K562 (cell line): Measurements from ENCODE around the gene XPOT. TPM values are rescaled to one million over a fixed set of nuclear protein-coding genes. Genes with fewer than 3 reads are reported as not detected.
A peak's percentile ranks its signal among the peaks of the same experiment; 100 is the strongest.

Source experiments
- ATAC-seq: fragments of 200-7000 bp; cut with Tn5 transposase; 3 replicates; pipeline ENCODE4 v1.9.1; 2020; ENCODE audit warnings: moderate library complexity
- BruUV-seq: library from RNA; stranded (reverse); fragments of 400-500 nt; replicated peaks from 2 replicates; lab custom pipeline; 2021; lab: Mats Ljungman, UMichigan
- CTCF ChIA-PET: fragments of 300-600 bp; formaldehyde crosslinking; extraction: SDS; loops from one replicate; lab custom pipeline; 2021; ENCODE audit warnings: low intra/inter-chr PET ratio; lab: Yijun Ruan, JAX
- POLR2A ChIA-PET: fragments of 300-600, 350-650 bp; sonication (Branson Sonifier 250); formaldehyde crosslinking; extraction: SDS; loops from one replicate; lab custom pipeline; 2021; ENCODE audit warnings: antibody characterized with exemption, inconsistent platforms; lab: Yijun Ruan, JAX
- DNase-seq, 4 experiments: peaks; one replicate each; pipeline versions ENCODE4 v3.0.0 to v3.0.0-alpha.2; 2011 to 2018; ENCODE audit warnings: low spot score in 3 of 4, mixed read lengths in 3 of 4; ENCODE audit errors: extremely low read depth in 1 of 4
- FAIRE-seq: peaks from 2 replicates; lab custom pipeline; 2011; peaks lifted over from hg19 to GRCh38; lab: Jason Lieb, UNC
- H2AFZ ChIP-seq: 2 replicates; pipeline ENCODE4 v1.6.0; 2011; ENCODE audit warnings: low read depth, low read length, control low read depth, inconsistent platforms
- H3K27ac ChIP-seq: fragments of 200-600 bp; 3 replicates; pipeline ENCODE4 v1.8.0; 2011; ENCODE audit warnings: low read depth, mild to moderate bottlenecking, control low read depth, inconsistent platforms, low read length, moderate library complexity, mixed read lengths; ENCODE audit errors: extremely low read depth
- H3K27me3 ChIP-seq, 2 experiments: fragments of 300-600 bp in 1 of 2; 2 replicates in 1 of 2; 3 replicates in 1 of 2; pipeline versions ENCODE4 v1.6.0 to v1.8.0; 2011; ENCODE audit warnings: inconsistent platforms in 2 of 2, low read length in 2 of 2, mild to moderate bottlenecking in 1 of 2, mixed read lengths in 1 of 2, moderate library complexity in 1 of 2; ENCODE audit not compliant: control insufficient read depth in 2 of 2, insufficient read depth in 2 of 2
- H3K36me3 ChIP-seq: fragments of 300-600 bp; 3 replicates; pipeline ENCODE4 v1.8.0; 2011; ENCODE audit warnings: mild to moderate bottlenecking, low read length, inconsistent platforms; ENCODE audit not compliant: control insufficient read depth, insufficient read depth
- H3K4me1 ChIP-seq, 2 experiments: fragments of 200-600 bp in 1 of 2; replicated peaks in 1 of 2; 2 replicates in 1 of 2; 3 replicates in 1 of 2; pipeline versions ENCODE4 v1.5.1 to v1.8.0; 2011; ENCODE audit warnings: inconsistent platforms in 2 of 2, low read length in 2 of 2, mild to moderate bottlenecking in 1 of 2, mixed read lengths in 1 of 2, moderate library complexity in 1 of 2; ENCODE audit not compliant: control insufficient read depth in 2 of 2, insufficient read depth in 2 of 2
- H3K4me2 ChIP-seq: 2 replicates; pipeline ENCODE4 v1.6.1; 2011; ENCODE audit warnings: low read length, control low read depth, inconsistent platforms, mixed read lengths; ENCODE audit not compliant: insufficient read depth
- H3K4me3 ChIP-seq: fragments of 200-600 bp; sonication (generic), shearing (Covaris generic); 2 replicates; pipeline ENCODE4 v1.5.1; 2016; ENCODE audit warnings: control low read depth, inconsistent platforms
- H3K79me2 ChIP-seq: fragments of 200-600 bp; 3 replicates; pipeline ENCODE4 v1.8.0; 2011; ENCODE audit warnings: low read length, inconsistent platforms; ENCODE audit not compliant: control insufficient read depth, insufficient read depth
- H3K9ac ChIP-seq, 2 experiments: 2 replicates each; pipeline versions ENCODE4 v1.6.0 to v1.6.1; 2011; ENCODE audit warnings: low read depth in 2 of 2, low read length in 2 of 2, control low read depth in 1 of 2, inconsistent platforms in 1 of 2, mild to moderate bottlenecking in 1 of 2, mixed read lengths in 1 of 2; ENCODE audit not compliant: insufficient read depth in 1 of 2
- H3K9me1 ChIP-seq: one replicate; pipeline ENCODE4 v1.6.0; 2011; ENCODE audit warnings: inconsistent platforms, mild to moderate bottlenecking, low read length, moderate library complexity; ENCODE audit not compliant: control insufficient read depth, insufficient read depth
- H3K9me3 ChIP-seq: replicated peaks from 2 replicates; pipeline ENCODE4 v1.5.1; 2011; ENCODE audit warnings: low read depth, low read length, inconsistent platforms; ENCODE audit not compliant: control insufficient read depth, insufficient read depth
- H4K20me1 ChIP-seq: replicated peaks from 2 replicates; pipeline ENCODE4 v1.6.1; 2011; ENCODE audit warnings: low read length, inconsistent platforms, mixed read lengths; ENCODE audit not compliant: control insufficient read depth, insufficient read depth
- CREB1 ChIP-seq, 2 experiments: sonication (generic) in 1 of 2; formaldehyde crosslinking in 1 of 2; IDR thresholded peaks; 2 replicates each; pipeline versions ENCODE4 v1.6.1 to v1.8.0; 2012 to 2022; ENCODE audit warnings: inconsistent platforms in 1 of 2, mild to moderate bottlenecking in 1 of 2, missing genetic modification reagents in 1 of 2, moderate library complexity in 1 of 2
- JUND ChIP-seq, 2 experiments: IDR thresholded peaks; 2 replicates in 1 of 2; 3 replicates in 1 of 2; pipeline ENCODE4 v1.6.1; 2011; ENCODE audit warnings: borderline replicate concordance in 2 of 2, low read depth in 2 of 2, low read length in 2 of 2, improper control_type of control experiment in 1 of 2, missing biosample characterization in 1 of 2, missing genetic modification characterization in 1 of 2, missing genetic modification reagents in 1 of 2
- MAFG ChIP-seq: fragments of 450-650 bp; conservative IDR thresholded peaks from 2 replicates; pipeline ENCODE4 v1.6.1; 2016; ENCODE audit warnings: missing genetic modification characterization, missing compliant biosample characterization
- PCBP2 ChIP-seq: fragments of 200-400 bp; formaldehyde crosslinking; IDR thresholded peaks from 2 replicates; pipeline ENCODE4 v1.6.1; 2018; ENCODE audit warnings: low read length, low read depth, mild to moderate bottlenecking, moderate library complexity; ENCODE audit not compliant: poor library complexity, severe bottlenecking
- RBM15 ChIP-seq: fragments of 200-400 bp; formaldehyde crosslinking; IDR thresholded peaks from 2 replicates; pipeline ENCODE4 v1.6.1; 2018; ENCODE audit warnings: mild to moderate bottlenecking, low read length, moderate library complexity; ENCODE audit not compliant: insufficient read depth
- XRCC4 ChIP-seq: IDR thresholded peaks from one replicate; pipeline ENCODE4 v1.6.1; 2011; ENCODE audit not compliant: insufficient read depth, insufficient read length; ENCODE audit errors: extremely low read depth
- ZNF217 ChIP-seq: sonication (generic); formaldehyde crosslinking; IDR thresholded peaks from 2 replicates; pipeline ENCODE4 v1.8.0; 2022; ENCODE audit warnings: mild to moderate bottlenecking, missing genetic modification reagents
- WGBS: fragments of 100-300 bp; shearing (Covaris generic); methylation state at CpG from one replicate; pipeline ENCODE4 v1.1.6; 2016; ENCODE audit warnings: low coverage, mixed read lengths; ENCODE audit not compliant: insufficient coverage; ENCODE audit errors: missing lambda C conversion rate; 5-methylcytosine and 5-hydroxymethylcytosine counted together
- in situ Hi-C: fragments of 300-500 bp; cut with MboI; formaldehyde crosslinking; loops from 4 replicates; pipeline ENCODE4 v1.15.0; 2018; ENCODE audit warnings: inconsistent platforms, mixed read lengths
- intact Hi-C: fragments of 100-400 bp; cut with micrococcal nuclease; formaldehyde crosslinking; loops from 2 replicates; pipeline ENCODE4 v1.14.2; 2022
- polyA plus RNA-seq, 8 experiments: library from polyadenylated mRNA; depleted of rRNA in 4 of 8; stranded (reverse) in 5 of 8; unstranded in 3 of 8; fragments of >200 nt; fragmentation: Nextera tagmentation in 2 of 8; fragmentation: Illumina TruSeq in 1 of 8; extraction: Ambion mirVana in 2 of 8; extraction: Trizol in 1 of 8; gene quantifications; 2 replicates each; pipeline versions ENCODE4 v1.2.1 to v1.2.3, GENCODE V29; 2011 to 2014; ENCODE audit warnings: inconsistent platforms in 1 of 8, missing spikeins in 1 of 8
- total RNA-seq, 7 experiments: library from RNA; depleted of rRNA in 6 of 7; stranded (reverse); fragments of >200 nt in 6 of 7; fragmentation: Illumina TruSeq in 2 of 7; extraction: Trizol in 2 of 7; gene quantifications; 2 replicates each; pipeline versions ENCODE4 v1.2.1 to v1.2.3, GENCODE V29; 2011 to 2021; ENCODE audit warnings: low replicate concordance in 1 of 7
- TF ChIP-seq, protein P1 (sequence below): fragments of 450-650 bp; IDR thresholded peaks from 2 replicates; pipeline ENCODE4 v1.6.1; 2016; ENCODE audit warnings: low read depth, mild to moderate bottlenecking, moderate library complexity
- TF ChIP-seq, protein P2 (sequence below): fragments of 200-800 bp; sonication (Bioruptor generic); IDR thresholded peaks from 2 replicates; pipeline ENCODE4 v1.6.1; 2017; ENCODE audit warnings: missing genetic modification characterization, missing compliant biosample characterization
- TF ChIP-seq, protein P3 (sequence below): sonication (generic); formaldehyde crosslinking; IDR thresholded peaks from 2 replicates; pipeline ENCODE4 v1.8.0; 2022; ENCODE audit warnings: mild to moderate bottlenecking, missing genetic modification reagents
- TF ChIP-seq, protein P4 (sequence below): sonication (generic); formaldehyde crosslinking; IDR thresholded peaks from 2 replicates; pipeline ENCODE4 v1.8.0; 2022; ENCODE audit warnings: mild to moderate bottlenecking, missing genetic modification reagents

The XPOT gene
- total and polyA plus RNA-seq, 9 of the 15 experiments (the other 6 are each of a cell fraction or from before 2014, with no cell fraction given) = 26.2 to 192 (median 102) TPM

DNA sequence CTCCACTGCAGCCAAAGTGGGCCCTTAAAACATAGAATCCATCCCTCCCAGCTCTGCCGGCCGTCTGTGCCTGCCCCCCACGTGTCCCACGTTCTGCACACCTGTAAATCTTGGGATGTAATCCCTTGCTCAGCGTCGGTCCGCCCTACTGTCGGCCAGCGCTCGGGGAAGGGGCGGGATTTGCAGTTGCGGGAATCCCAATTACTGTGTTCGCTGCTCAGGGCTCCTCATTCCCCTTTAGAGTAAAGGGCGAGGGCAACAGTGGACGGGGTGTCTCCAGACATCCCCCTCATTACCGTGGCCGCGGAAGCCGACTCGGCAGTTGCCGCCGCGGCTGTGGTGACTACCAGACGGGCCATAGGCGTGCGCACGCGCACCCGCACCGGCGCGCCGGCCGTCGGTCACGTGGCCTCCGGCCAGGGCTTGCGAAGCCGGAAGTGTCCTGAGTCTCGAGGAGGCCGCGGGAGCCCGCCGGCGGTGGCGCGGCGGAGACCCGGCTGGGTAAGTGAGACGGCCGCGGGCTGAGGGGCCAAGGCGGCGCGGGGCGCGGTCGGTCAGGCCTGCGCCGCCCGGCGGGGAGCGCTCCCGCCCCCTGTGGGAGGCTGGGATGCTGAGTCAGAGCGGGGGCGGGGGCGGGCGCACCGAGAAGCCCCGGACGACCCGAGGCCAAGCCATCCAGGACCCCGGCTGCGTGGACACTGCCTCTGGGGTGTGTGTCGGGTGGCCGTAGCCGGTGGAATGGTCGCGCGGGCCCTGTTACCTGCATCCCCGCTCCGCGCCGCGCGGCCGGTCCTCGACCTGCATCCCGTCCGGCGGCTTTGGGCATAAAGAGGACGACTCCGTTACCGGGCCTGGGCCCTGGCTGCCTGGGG, 47.7 kb downstream of the XPOT start, which contains the start of gene TBK1:
TBK1 (plus strand) TSS at position 434 of the 872 bp plus-strand sequence. CDS start 3,751 bp downstream, outside the sequence.
- peak within 1 kb of the TSS; percentile 90 to 97 for H3K9ac ChIP-seq
- intact Hi-C loops (loop anchor here (5.0 kb wide), 2 partner anchors 45 to 155 kb away; no protein-coding TSS in a partner anchor), in situ Hi-C loops (no loop called here)
- peaks cover 11 to 21% of the 10 kb centered on the region in 2 experiments for H3K4me1 ChIP-seq
- H3K27ac ChIP-seq = peak within 1 kb of the TSS; percentile 98
- BruUV-seq = no TSS peak
- ATAC-seq (peak; percentile 88), DNase-seq (peak; percentile 91 to 93 (median 92)), FAIRE-seq (no peak)
- H3K4me2 ChIP-seq = peak within 1 kb of the TSS; percentile 97
- no peaks in the 10 kb centered on the region for H3K9me1 ChIP-seq
- peak within 1 kb of the TSS; percentile 88 for H3K4me3 ChIP-seq
- ChIA-PET CTCF (no interaction called here), POLR2A (interaction anchor here (0.6 to 2.4 kb wide), 5 partner anchors 10 to 244 kb away, joined by 3 to 10 read pairs (median 3); no protein-coding TSS in a partner anchor)
- H3K9me3 ChIP-seq = no peaks in the 10 kb centered on the region
- H4K20me1 ChIP-seq = no peaks in the 10 kb centered on the region
- peaks cover 43% of the 10 kb centered on the region for H3K36me3 ChIP-seq
- peak within 1 kb of the TSS; percentile 93 for H2AFZ ChIP-seq
- under 1% methylated on average over 68 of the region's 94 CpGs for WGBS
- H3K27me3 ChIP-seq = no peaks in the 10 kb centered on the region
- H3K79me2 ChIP-seq = peaks cover 65% of the 10 kb centered on the region
- TF ChIP-seq, protein P1, sequence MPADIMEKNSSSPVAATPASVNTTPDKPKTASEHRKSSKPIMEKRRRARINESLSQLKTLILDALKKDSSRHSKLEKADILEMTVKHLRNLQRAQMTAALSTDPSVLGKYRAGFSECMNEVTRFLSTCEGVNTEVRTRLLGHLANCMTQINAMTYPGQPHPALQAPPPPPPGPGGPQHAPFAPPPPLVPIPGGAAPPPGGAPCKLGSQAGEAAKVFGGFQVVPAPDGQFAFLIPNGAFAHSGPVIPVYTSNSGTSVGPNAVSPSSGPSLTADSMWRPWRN = no peak
- TF ChIP-seq, protein P2, sequence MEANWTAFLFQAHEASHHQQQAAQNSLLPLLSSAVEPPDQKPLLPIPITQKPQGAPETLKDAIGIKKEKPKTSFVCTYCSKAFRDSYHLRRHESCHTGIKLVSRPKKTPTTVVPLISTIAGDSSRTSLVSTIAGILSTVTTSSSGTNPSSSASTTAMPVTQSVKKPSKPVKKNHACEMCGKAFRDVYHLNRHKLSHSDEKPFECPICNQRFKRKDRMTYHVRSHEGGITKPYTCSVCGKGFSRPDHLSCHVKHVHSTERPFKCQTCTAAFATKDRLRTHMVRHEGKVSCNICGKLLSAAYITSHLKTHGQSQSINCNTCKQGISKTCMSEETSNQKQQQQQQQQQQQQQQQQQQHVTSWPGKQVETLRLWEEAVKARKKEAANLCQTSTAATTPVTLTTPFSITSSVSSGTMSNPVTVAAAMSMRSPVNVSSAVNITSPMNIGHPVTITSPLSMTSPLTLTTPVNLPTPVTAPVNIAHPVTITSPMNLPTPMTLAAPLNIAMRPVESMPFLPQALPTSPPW (CRISPR knock-in tag) = peak; percentile 85
- TF ChIP-seq CREB1 (IDR thresholded peaks at IDR 0.05) = peak; percentile 41; the same call in 1 of the 2 replicates
- TF ChIP-seq CREB1 (CRISPR knock-in tag; IDR thresholded peaks at IDR 0.05) = no peak
- TF ChIP-seq RBM15 = no peak
- peak; percentile 64; the same call in 1 of the 2 replicates for TF ChIP-seq JUND (IDR thresholded peaks at IDR 0.05; ENCODE audit: borderline replicate concordance, low read depth, low read length)
- no peak; the same call in 2 of the 3 replicates for TF ChIP-seq JUND (tag; IDR thresholded peaks at IDR 0.05; ENCODE audit: borderline replicate concordance, low read depth, low read length)
- no peak for TF ChIP-seq PCBP2
- no peak for TF ChIP-seq XRCC4
- TF ChIP-seq ZNF217 (CRISPR knock-in tag) = no peak
- TF ChIP-seq, protein P3, sequence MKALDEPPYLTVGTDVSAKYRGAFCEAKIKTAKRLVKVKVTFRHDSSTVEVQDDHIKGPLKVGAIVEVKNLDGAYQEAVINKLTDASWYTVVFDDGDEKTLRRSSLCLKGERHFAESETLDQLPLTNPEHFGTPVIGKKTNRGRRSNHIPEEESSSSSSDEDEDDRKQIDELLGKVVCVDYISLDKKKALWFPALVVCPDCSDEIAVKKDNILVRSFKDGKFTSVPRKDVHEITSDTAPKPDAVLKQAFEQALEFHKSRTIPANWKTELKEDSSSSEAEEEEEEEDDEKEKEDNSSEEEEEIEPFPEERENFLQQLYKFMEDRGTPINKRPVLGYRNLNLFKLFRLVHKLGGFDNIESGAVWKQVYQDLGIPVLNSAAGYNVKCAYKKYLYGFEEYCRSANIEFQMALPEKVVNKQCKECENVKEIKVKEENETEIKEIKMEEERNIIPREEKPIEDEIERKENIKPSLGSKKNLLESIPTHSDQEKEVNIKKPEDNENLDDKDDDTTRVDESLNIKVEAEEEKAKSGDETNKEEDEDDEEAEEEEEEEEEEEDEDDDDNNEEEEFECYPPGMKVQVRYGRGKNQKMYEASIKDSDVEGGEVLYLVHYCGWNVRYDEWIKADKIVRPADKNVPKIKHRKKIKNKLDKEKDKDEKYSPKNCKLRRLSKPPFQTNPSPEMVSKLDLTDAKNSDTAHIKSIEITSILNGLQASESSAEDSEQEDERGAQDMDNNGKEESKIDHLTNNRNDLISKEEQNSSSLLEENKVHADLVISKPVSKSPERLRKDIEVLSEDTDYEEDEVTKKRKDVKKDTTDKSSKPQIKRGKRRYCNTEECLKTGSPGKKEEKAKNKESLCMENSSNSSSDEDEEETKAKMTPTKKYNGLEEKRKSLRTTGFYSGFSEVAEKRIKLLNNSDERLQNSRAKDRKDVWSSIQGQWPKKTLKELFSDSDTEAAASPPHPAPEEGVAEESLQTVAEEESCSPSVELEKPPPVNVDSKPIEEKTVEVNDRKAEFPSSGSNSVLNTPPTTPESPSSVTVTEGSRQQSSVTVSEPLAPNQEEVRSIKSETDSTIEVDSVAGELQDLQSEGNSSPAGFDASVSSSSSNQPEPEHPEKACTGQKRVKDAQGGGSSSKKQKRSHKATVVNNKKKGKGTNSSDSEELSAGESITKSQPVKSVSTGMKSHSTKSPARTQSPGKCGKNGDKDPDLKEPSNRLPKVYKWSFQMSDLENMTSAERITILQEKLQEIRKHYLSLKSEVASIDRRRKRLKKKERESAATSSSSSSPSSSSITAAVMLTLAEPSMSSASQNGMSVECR = peak; percentile 83
- no peak; the same call in 1 of the 2 replicates for TF ChIP-seq MAFG
- TF ChIP-seq, protein P4, sequence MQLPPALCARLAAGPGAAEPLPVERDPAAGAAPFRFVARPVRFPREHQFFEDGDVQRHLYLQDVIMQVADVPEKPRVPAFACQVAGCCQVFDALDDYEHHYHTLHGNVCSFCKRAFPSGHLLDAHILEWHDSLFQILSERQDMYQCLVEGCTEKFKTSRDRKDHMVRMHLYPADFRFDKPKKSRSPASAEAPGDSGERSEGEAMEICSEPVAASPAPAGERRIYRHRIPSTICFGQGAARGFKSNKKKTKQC (CRISPR knock-in tag) = peak; percentile 77
